Lower leg skin (tissue), 4 donors: ENCODE measurements around the gene UMAD1. TPM values are rescaled to one million over a fixed set of nuclear protein-coding genes. Genes with fewer than 3 reads are reported as not detected.

ENCODE experiments used
- DNase-seq, 2 donors: peaks; one replicate each; pipeline ENCODE4 v3.0.0-alpha.2; 2019; ENCODE audit warnings: low spot score in 2 of 2
- H3K4me3 ChIP-seq: fragments of 200-600 bp; sonication (generic); 2 replicates; pipeline ENCODE4 v1.5.1; 2017; ENCODE audit warnings: mild to moderate bottlenecking, low read depth; ENCODE audit not compliant: poor library complexity, severe bottlenecking
- CTCF ChIP-seq, 3 donors: fragments of 450-650 bp; IDR thresholded peaks; one replicate each; pipeline ENCODE4 v1.5.1; 2016; ENCODE audit warnings: antibody characterized with exemption in 3 of 3, mild to moderate bottlenecking in 3 of 3, moderate library complexity in 2 of 3
- POLR2A ChIP-seq, 2 donors: fragments of 450-650 bp; IDR thresholded peaks; one replicate each; pipeline ENCODE4 v1.6.1; 2016 to 2017; ENCODE audit warnings: antibody characterized with exemption in 2 of 2, mild to moderate bottlenecking in 1 of 2, moderate library complexity in 1 of 2
- WGBS, 2 donors: methylation state at CpG; one replicate each; pipeline ENCODE4 v1.1.5; 2018; 5-methylcytosine and 5-hydroxymethylcytosine counted together
- intact Hi-C: fragments of 100-400 bp; cut with DNase I; formaldehyde crosslinking; loops from one replicate; pipeline ENCODE4 v1.15.0; 2023; ENCODE audit warnings: low total_unique reads
- total RNA-seq, 4 donors: library from RNA; depleted of rRNA; stranded (reverse); fragments of >200 nt; gene quantifications; one replicate each; pipeline ENCODE4 v1.1.0, GENCODE V29; 2016

UMAD1 gene
- total RNA-seq, 4 donors from 2014 or later, result 12.3 to 26.1 (median 13.2) TPM

DNA sequence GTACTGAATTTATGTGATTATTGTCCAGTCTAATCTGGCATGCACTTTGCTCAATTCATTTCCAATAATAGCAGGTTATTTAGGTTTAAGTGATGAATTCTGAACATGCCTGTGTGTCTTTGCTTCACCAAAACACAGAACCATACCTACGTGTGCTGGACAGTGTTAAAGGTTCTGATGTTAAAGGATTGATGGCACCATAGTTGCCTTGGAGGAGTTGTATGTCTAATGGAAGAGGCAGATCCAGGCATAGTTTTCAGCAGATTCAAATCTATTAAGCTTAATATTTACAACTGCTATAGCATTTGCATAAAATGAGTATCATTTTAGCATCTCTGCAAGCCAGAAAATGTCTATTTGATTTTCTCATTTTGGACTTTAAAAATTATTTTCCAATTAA, 28.0 kb upstream of the UMAD1 start:
- WGBS, 2 donors, result 83 to 88% methylated on average over 1 of the region's 1 CpG
- TF ChIP-seq CTCF (IDR thresholded peaks at IDR 0.05) (no peak), POLR2A (IDR thresholded peaks at IDR 0.05) (no peak)
- H3K4me3 ChIP-seq, result no peak overlapping the region
- DNase-seq, result no peak
- intact Hi-C loops, result no loop called here

DNA sequence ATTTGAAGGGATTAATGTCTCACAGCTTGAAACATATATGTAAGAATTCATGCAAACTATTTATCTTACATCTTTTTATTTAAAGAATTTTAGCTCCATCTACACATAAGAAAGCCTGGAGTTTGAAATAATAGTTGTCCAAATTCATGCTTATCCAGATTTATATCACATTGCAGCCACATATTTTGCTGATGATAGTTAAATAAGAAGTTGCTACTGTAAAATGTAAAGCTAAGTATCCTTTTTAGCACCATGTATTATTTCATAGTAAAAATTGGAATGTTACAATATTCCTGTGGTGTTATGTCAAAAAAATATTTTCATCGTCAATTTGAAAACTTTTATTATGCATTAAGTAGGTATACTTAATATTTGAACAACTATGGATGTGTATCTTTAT, 27.3 kb upstream of the UMAD1 start:
- intact Hi-C loops, result no loop called here
- DNase-seq, result no peak
- 90 to 98% methylated on average over 1 of the region's 1 CpG for WGBS, 2 donors
- no peak overlapping the region for H3K4me3 ChIP-seq
- no peak for TF ChIP-seq POLR2A (IDR thresholded peaks at IDR 0.05)
- TF ChIP-seq CTCF (IDR thresholded peaks at IDR 0.05), result no peak

DNA sequence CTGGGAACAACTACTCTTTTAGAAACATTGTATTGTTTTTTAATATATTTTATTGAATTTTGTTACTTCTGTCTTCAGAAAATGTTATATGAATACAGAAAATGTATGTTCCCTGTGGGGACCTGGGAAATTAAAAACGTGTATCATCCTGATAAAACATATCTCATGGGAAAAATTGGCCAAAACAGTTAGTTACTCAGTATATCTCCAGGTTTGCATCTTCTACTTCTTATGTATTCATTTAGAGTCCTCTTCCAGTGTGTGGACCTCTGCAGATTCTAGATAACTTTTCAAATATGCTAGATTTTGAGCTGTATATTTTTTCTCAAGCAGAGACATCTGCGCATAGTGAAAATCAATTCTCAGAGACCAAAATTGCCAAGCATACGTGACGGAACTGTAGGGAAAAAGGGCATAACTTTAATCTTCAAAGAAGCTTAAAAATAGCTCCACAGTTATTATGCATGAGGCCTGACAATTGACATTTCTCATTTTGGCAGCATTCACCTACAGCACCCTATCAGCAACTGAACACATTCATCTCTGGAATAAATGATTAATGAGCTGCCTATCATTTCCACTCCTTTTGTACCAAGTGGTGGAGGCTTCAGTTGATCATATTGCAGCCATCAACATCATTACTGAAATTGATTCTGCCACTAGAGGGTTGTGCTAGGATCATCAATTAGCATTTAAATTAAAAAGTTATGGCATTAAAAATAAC, 26.4 kb upstream of the UMAD1 start:
- WGBS, 2 donors, result 77 to 79% methylated on average over 4 of the region's 4 CpGs
- intact Hi-C loops, result no loop called here
- TF ChIP-seq POLR2A (IDR thresholded peaks at IDR 0.05) (no peak), CTCF (IDR thresholded peaks at IDR 0.05) (no peak)

DNA sequence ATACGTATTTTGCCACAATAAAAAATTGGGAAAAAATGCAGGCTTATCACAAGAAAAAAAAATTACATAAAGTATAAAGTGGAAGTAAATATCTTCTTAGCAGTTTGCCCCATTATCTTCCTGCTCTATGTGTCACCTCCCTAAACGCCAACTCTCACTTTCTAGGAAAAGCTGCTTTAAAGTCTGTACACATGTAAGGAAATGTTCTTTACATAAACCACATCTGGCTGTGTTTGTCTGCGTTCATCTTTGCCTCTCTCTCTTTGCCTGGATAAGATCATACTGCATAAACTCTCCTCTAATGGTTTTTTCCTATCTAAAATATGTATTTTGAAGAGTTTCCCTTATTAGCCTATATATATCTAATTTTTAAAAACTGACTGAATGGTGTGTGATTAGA, 23.0 kb upstream of the UMAD1 start:
- WGBS, 2 donors, result 59 to 71% methylated on average over 3 of the region's 3 CpGs
- intact Hi-C loops, result no loop called here
- TF ChIP-seq POLR2A (IDR thresholded peaks at IDR 0.05), result no peak
- TF ChIP-seq CTCF (IDR thresholded peaks at IDR 0.05), result no peak
- no peak for DNase-seq
- H3K4me3 ChIP-seq, result no peak overlapping the region

More for the DNA sequence above, 26.4 kb upstream of the UMAD1 start:
- DNase-seq, result no peak
- no peak overlapping the region for H3K4me3 ChIP-seq

- intact Hi-C loops, result no loop called here
- 92 to 95% methylated on average over 1 of the region's 1 CpG for WGBS, 2 donors
- H3K4me3 ChIP-seq, result no peak overlapping the region
- no peak for TF ChIP-seq POLR2A (IDR thresholded peaks at IDR 0.05)
- TF ChIP-seq CTCF (IDR thresholded peaks at IDR 0.05), result no peak
- no peak for DNase-seq
These were observed 22.1 kb upstream of the UMAD1 start for GRCh38 chr7:7618410-7618809.

DNA sequence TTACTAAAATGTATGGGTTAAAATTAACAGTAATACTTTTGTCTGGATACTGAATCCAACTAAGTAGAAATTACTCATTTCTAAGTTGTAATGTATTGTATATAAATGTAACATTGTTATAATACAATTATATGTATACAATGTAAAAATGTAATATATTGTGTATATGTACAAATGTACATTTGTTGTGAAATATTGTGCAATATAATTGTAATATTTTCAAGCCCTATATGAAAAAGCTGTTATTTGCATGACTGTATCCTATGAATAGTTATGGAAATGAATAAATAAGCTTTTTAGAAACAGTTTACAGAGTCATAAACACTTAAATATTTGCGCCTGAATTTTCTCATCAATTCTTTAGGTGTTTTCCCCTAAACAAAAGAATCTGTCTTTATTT, 20.3 kb upstream of the UMAD1 start:
- intact Hi-C loops, result no loop called here
- no peak for DNase-seq
- H3K4me3 ChIP-seq, result no peak overlapping the region
- WGBS, 2 donors, result 69 to 88% methylated on average over 1 of the region's 1 CpG
- TF ChIP-seq CTCF (IDR thresholded peaks at IDR 0.05) (no peak), POLR2A (IDR thresholded peaks at IDR 0.05) (no peak)
